Loucy (cell line): ENCODE measurements around the gene METTL6.
"Not testable (repeated sequence)": the region's sequence is repeated elsewhere in the genome, so short reads cannot be mapped to it uniquely, and the experiment has no call there.

ENCODE experiments used
- CTCF ChIP-seq: fragments of 200-600 bp; sonication (generic); conservative IDR thresholded peaks from 2 replicates; pipeline ENCODE4 v1.5.1; 2014; ENCODE audit warnings: mild to moderate bottlenecking, antibody characterized with exemption, low read length
- EZH2phosphoT487 ChIP-seq: fragments of 200-600 bp; IDR thresholded peaks from 2 replicates; pipeline ENCODE4 v1.6.1; 2018; ENCODE audit warnings: antibody characterized with exemption, mild to moderate bottlenecking, moderate library complexity, borderline replicate concordance

- TF ChIP-seq CTCF, EZH2phosphoT487: not testable (repeated sequence)
Measured at GRCh38 chr3:15393252-15393651, 34.1 kb downstream of the METTL6 start.
